HCT116 (cell line): ENCODE measurements around the gene KAT6B. TPM values are rescaled to one million over a fixed set of nuclear protein-coding genes. Genes with fewer than 3 reads are reported as not detected.

Experiments
- ATAC-seq: fragments of 200-7000 bp; cut with Tn5 transposase; 2 replicates; pipeline ENCODE4 v1.9.1; 2020; ENCODE audit warnings: mild to moderate bottlenecking, moderate library complexity
- BruUV-seq: library from RNA; stranded (reverse); fragments of 400-500 nt; replicated peaks from 2 replicates; lab custom pipeline; 2021; lab: Mats Ljungman, UMichigan
- CTCF ChIA-PET: fragments of 300-600 bp; sonication (Branson Sonifier 250); formaldehyde crosslinking; loops from one replicate; lab custom pipeline; 2021; ENCODE audit warnings: antibody characterized with exemption; lab: Charles Lee
- POLR2A ChIA-PET: fragments of 300-600, 350-600 bp; sonication (Branson Sonifier 250); formaldehyde crosslinking; loops from one replicate; lab custom pipeline; 2021; ENCODE audit warnings: antibody characterized with exemption; lab: Charles Lee
- RAD21 ChIA-PET, 2 experiments: fragments of 300-600 bp; sonication (Branson Sonifier 250); formaldehyde crosslinking; loops; one replicate each; lab custom pipeline; 2023; ENCODE audit warnings: low total read pairs in 2 of 2; ENCODE audit not compliant: uncharacterized antibody in 2 of 2, unreplicated experiment in 2 of 2, low non-redundant PET in 1 of 2; lab: Charles Lee
- DNase-seq: peaks from one replicate; pipeline ENCODE4 v3.0.0-alpha.2; 2010; ENCODE audit warnings: low read depth, low spot score
- H2AFZ ChIP-seq: fragments of 200-600 bp; shearing (Covaris generic), sonication (generic); 2 replicates; pipeline ENCODE4 v1.6.1; 2017; ENCODE audit warnings: low read depth, mixed run types, mixed read lengths, antibody characterized with exemption, low read length; ENCODE audit not compliant: poor library complexity, severe bottlenecking
- H3K27ac ChIP-seq: 2 replicates; pipeline ENCODE4 v1.5.1; 2012; ENCODE audit warnings: low read depth, low read length
- H3K27me3 ChIP-seq: fragments of 200-600 bp; sonication (generic); 2 replicates; pipeline ENCODE4 v1.6.1; 2016; ENCODE audit warnings: mixed run types, low read length, mixed read lengths; ENCODE audit not compliant: insufficient read depth
- H3K36me3 ChIP-seq, 2 experiments: fragments of 200-500 bp in 1 of 2; fragments of 200-600 bp in 1 of 2; sonication (Bioruptor generic) in 1 of 2; sonication (generic) in 1 of 2; 2 replicates each; pipeline versions ENCODE4 v1.5.1 to v1.6.1; 2014 to 2016; ENCODE audit warnings: low read length in 2 of 2, inconsistent platforms in 1 of 2, mixed read lengths in 1 of 2, mixed run types in 1 of 2; ENCODE audit not compliant: insufficient read depth in 2 of 2, control insufficient read depth in 1 of 2
- H3K4me1 ChIP-seq, 2 experiments: fragments of 200-600 bp in 1 of 2; sonication (generic) in 1 of 2; 2 replicates each; pipeline versions ENCODE4 v1.5.1 to v1.6.1; 2012 to 2017; ENCODE audit warnings: low read length in 2 of 2, inconsistent platforms in 1 of 2, mild to moderate bottlenecking in 1 of 2, mixed read lengths in 1 of 2, mixed run types in 1 of 2, moderate library complexity in 1 of 2; ENCODE audit not compliant: insufficient read depth in 2 of 2, control insufficient read depth in 1 of 2
- H3K4me2 ChIP-seq: fragments of 200-600 bp; sonication (generic); 2 replicates; pipeline ENCODE4 v1.6.1; 2017; ENCODE audit warnings: mixed run types, low read length, mixed read lengths
- H3K4me3 ChIP-seq, 2 experiments: fragments of 200-600 bp in 1 of 2; sonication (generic) in 1 of 2; replicated peaks in 1 of 2; 2 replicates each; pipeline ENCODE4 v1.5.1; 2011 to 2016; ENCODE audit warnings: low read length in 2 of 2, control low read depth in 1 of 2, low read depth in 1 of 2, mild to moderate bottlenecking in 1 of 2, mixed read lengths in 1 of 2, mixed run types in 1 of 2
- H3K79me2 ChIP-seq: fragments of 200-600 bp; sonication (generic); 2 replicates; pipeline ENCODE4 v1.6.1; 2017; ENCODE audit warnings: mild to moderate bottlenecking, mixed run types, low read length, moderate library complexity, mixed read lengths; ENCODE audit not compliant: insufficient read depth
- H3K9ac ChIP-seq: fragments of 200-600 bp; sonication (generic); 2 replicates; pipeline ENCODE4 v1.6.1; 2016; ENCODE audit warnings: low read length, mixed read lengths
- H3K9me2 ChIP-seq: fragments of 200-600 bp; sonication (generic), shearing (Covaris generic); 2 replicates; pipeline ENCODE4 v1.6.1; 2017; ENCODE audit warnings: mixed run types, mild to moderate bottlenecking, moderate library complexity; ENCODE audit not compliant: insufficient read depth
- H3K9me3 ChIP-seq, 2 experiments: fragments of 200-500 bp in 1 of 2; fragments of 200-600 bp in 1 of 2; sonication (Bioruptor generic) in 1 of 2; sonication (generic) in 1 of 2; 2 replicates each; pipeline ENCODE4 v1.6.1; 2014 to 2017; ENCODE audit warnings: low read length in 2 of 2, mixed read lengths in 2 of 2, inconsistent platforms in 1 of 2, low read depth in 1 of 2, mild to moderate bottlenecking in 1 of 2, mixed run types in 1 of 2, moderate library complexity in 1 of 2; ENCODE audit not compliant: control insufficient read depth in 1 of 2, insufficient read depth in 1 of 2
- H4K20me1 ChIP-seq: fragments of 200-600 bp; sonication (generic), shearing (Covaris generic); 2 replicates; pipeline ENCODE4 v1.6.1; 2017; ENCODE audit warnings: mixed run types, mild to moderate bottlenecking, moderate library complexity; ENCODE audit not compliant: insufficient read depth
- ATF3 ChIP-seq: IDR thresholded peaks from 2 replicates; pipeline ENCODE4 v1.6.1; 2012
- CBX3 ChIP-seq: IDR thresholded peaks from 2 replicates; pipeline ENCODE4 v1.6.1; 2012; ENCODE audit warnings: low read depth
- CEBPB ChIP-seq: IDR thresholded peaks from 2 replicates; pipeline ENCODE4 v1.6.1; 2012; ENCODE audit warnings: low read depth
- CTCF ChIP-seq, 3 experiments: fragments of 200-600 bp in 1 of 3; sonication (generic) in 1 of 3; IDR thresholded peaks in 2 of 3; conservative IDR thresholded peaks in 1 of 3; 2 replicates each; pipeline ENCODE4 v1.5.1; 2012 to 2017; ENCODE audit warnings: low read depth in 2 of 3, low read length in 2 of 3, antibody characterized with exemption in 1 of 3, borderline replicate concordance in 1 of 3, control low read depth in 1 of 3, mild to moderate bottlenecking in 1 of 3, mixed read lengths in 1 of 3, mixed run types in 1 of 3, moderate library complexity in 1 of 3; ENCODE audit not compliant: insufficient read depth in 1 of 3
- EGR1 ChIP-seq: IDR thresholded peaks from 2 replicates; pipeline ENCODE4 v1.6.1; 2012; ENCODE audit warnings: low read depth
- ELF1 ChIP-seq: IDR thresholded peaks from 2 replicates; pipeline ENCODE4 v1.6.1; 2012; ENCODE audit warnings: low read depth, borderline replicate concordance
- EZH2phosphoT487 ChIP-seq: fragments of 200-600 bp; IDR thresholded peaks from 2 replicates; pipeline ENCODE4 v1.6.1; 2018; ENCODE audit warnings: antibody characterized with exemption, borderline replicate concordance
- FOSL1 ChIP-seq: IDR thresholded peaks from 2 replicates; pipeline ENCODE4 v1.6.1; 2012; ENCODE audit warnings: low read depth
- RAD21 ChIP-seq: IDR thresholded peaks from 2 replicates; pipeline ENCODE4 v1.6.1; 2012; ENCODE audit warnings: low read depth, mild to moderate bottlenecking
- SIN3A ChIP-seq: IDR thresholded peaks from 2 replicates; pipeline ENCODE4 v1.6.1; 2012; ENCODE audit warnings: low read depth
- SP1 ChIP-seq: IDR thresholded peaks from 2 replicates; pipeline ENCODE4 v1.6.1; 2012; ENCODE audit warnings: low read depth
- TCF7L2 ChIP-seq: IDR thresholded peaks from 2 replicates; pipeline ENCODE4 v1.7.0; 2011; ENCODE audit warnings: borderline replicate concordance, inconsistent platforms; ENCODE audit not compliant: insufficient read depth, insufficient read length; ENCODE audit errors: extremely low read depth
- YY1 ChIP-seq: IDR thresholded peaks from 2 replicates; pipeline ENCODE4 v1.6.1; 2011; ENCODE audit warnings: low read length, low read depth, moderate library complexity, mild to moderate bottlenecking; ENCODE audit not compliant: insufficient replicate concordance; ENCODE audit errors: extremely low read depth
- ZBTB33 ChIP-seq: IDR thresholded peaks from 2 replicates; pipeline ENCODE4 v1.6.1; 2011; ENCODE audit warnings: mild to moderate bottlenecking, low read length, moderate library complexity; ENCODE audit not compliant: insufficient replicate concordance; ENCODE audit errors: extremely low read depth
- ZNF274 ChIP-seq: fragments of 200-500 bp; sonication (Bioruptor generic); IDR thresholded peaks from 2 replicates; pipeline ENCODE4 v1.6.1; 2014; ENCODE audit warnings: mild to moderate bottlenecking, low read depth, low read length, inconsistent platforms
- intact Hi-C: fragments of 100-400 bp; cut with micrococcal nuclease; formaldehyde crosslinking; loops from 2 replicates; pipeline ENCODE4 v1.10.0; 2022
- total RNA-seq: library from RNA; stranded (reverse); gene quantifications from one replicate; pipeline ENCODE4 v1.2.1, GENCODE V29; 2021; ENCODE audit not compliant: unreplicated experiment
- TF ChIP-seq, protein P1 (sequence below): IDR thresholded peaks from 2 replicates; pipeline ENCODE4 v1.6.1; 2012

The KAT6B gene
- total RNA-seq, 1 experiment from 2014 or later = 17.8 TPM

DNA sequence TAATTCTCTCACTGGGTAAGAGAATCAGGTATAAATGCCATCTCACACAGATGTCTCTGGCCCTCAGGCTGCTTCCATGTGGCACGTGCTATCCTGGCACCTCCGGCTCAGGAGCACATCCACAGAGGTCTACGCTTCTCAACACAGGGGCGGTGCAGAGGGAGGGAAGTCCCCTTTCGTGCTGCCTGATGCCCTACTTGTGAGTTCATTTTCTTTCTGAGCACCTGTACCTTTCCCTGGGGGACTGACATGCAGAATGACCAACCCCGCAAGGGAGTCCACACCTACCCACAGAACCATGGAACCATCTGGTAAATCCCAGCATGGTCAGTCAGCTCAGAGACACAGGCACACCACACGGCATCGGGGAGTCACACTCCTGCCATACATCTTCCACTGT, 186.1 kb downstream of the KAT6B start:
- Histone ChIP-seq H3K4me2 (no peak overlapping the region), H3K4me3 (no peak overlapping the region)
- no peak for TF ChIP-seq SIN3A
- TF ChIP-seq CEBPB = no peak
- TF ChIP-seq SP1 = no peak
- TF ChIP-seq, all 23 proteins: peak for 0
- intact Hi-C loops = loop anchor here (10.0 kb wide), 1 partner anchor 588 kb away; no protein-coding TSS in a partner anchor
- CTCF ChIA-PET = no interaction called here
- H3K9me3 ChIP-seq = no peaks in the 10 kb centered on the region
- BruUV-seq = no TSS peak
- DNase-seq (no peak), ATAC-seq (no peak)
- H3K36me3 ChIP-seq = no peaks in the 10 kb centered on the region
- RAD21 ChIA-PET = no interaction called here
- H4K20me1 ChIP-seq = no peaks in the 10 kb centered on the region
- H3K27ac ChIP-seq = no peak overlapping the region
- H3K27me3 ChIP-seq = no peaks in the 10 kb centered on the region
- H2AFZ ChIP-seq = no peak overlapping the region
- H3K9me2 ChIP-seq = no peaks in the 10 kb centered on the region
- no peaks in the 10 kb centered on the region for H3K79me2 ChIP-seq
- POLR2A ChIA-PET = no interaction called here
- no peaks in the 10 kb centered on the region for H3K4me1 ChIP-seq
- no peak overlapping the region for H3K9ac ChIP-seq

DNA sequence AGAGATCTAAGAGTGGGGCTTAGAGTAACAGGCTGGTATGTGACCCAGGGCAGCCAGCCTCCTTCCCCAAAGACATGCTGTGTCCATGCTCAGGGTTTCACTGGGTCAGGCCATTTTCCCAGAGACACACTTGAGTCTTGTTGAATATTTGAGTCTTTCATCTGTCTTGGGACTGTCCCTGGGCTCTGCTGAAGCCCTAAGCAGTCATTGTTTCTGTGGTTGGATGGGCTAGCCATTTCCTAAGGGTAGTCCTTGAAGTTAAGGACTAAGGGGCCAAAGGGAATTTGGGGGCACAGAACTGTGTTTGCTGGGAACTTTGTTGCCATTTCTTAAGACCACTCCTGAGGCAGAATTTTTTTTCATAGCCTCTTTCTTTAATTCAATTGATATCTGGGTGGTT, 186.6 kb downstream of the KAT6B start:
- Histone ChIP-seq H2AFZ (no peak overlapping the region), H3K36me3 (no peaks in the 10 kb centered on the region), H3K4me2 (no peak overlapping the region), H3K27me3 (no peaks in the 10 kb centered on the region), H3K9me2 (no peaks in the 10 kb centered on the region), H3K4me1 (no peaks in the 10 kb centered on the region), H3K4me3 (no peak overlapping the region), H4K20me1 (no peaks in the 10 kb centered on the region), H3K79me2 (no peaks in the 10 kb centered on the region), H3K9ac (no peak overlapping the region), H3K27ac (no peak overlapping the region), H3K9me3 (no peaks in the 10 kb centered on the region)
- ChIA-PET CTCF (no interaction called here), POLR2A (no interaction called here), RAD21 (interaction anchor here in 1 of 2 experiments (0.5 kb wide), 1 partner anchor 13 kb away, joined by 3 read pairs; no protein-coding TSS in a partner anchor)
- ATAC-seq (no peak), DNase-seq (no peak)
- intact Hi-C loops = loop anchor here (10.0 kb wide), 1 partner anchor 588 kb away; no protein-coding TSS in a partner anchor
- no peak for TF ChIP-seq EGR1
- TF ChIP-seq ELF1 = no peak
- no peak for TF ChIP-seq FOSL1
- TF ChIP-seq ZNF274 = no peak
- TF ChIP-seq, protein P1, sequence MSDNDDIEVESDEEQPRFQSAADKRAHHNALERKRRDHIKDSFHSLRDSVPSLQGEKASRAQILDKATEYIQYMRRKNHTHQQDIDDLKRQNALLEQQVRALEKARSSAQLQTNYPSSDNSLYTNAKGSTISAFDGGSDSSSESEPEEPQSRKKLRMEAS = no peak
- TF ChIP-seq EZH2phosphoT487 = no peak
- TF ChIP-seq ATF3 = no peak
- TF ChIP-seq ZBTB33 = no peak
- no peak for TF ChIP-seq CTCF (IDR thresholded peaks at IDR 0.05 in 2 of 3, conservative IDR thresholded peaks at IDR 0.05 in 1 of 3; ENCODE audit: borderline replicate concordance in 1 of 3, insufficient read depth in 1 of 3, low read depth in 2 of 3, low read length in 2 of 3)
- no peak for TF ChIP-seq SIN3A
- no peak for TF ChIP-seq CEBPB
- no peak for TF ChIP-seq YY1
- TF ChIP-seq CBX3 = no peak
- TF ChIP-seq RAD21 = no peak
- TF ChIP-seq SP1 = no peak
- no peak for TF ChIP-seq TCF7L2
- no TSS peak for BruUV-seq
